Umbilical cord (tissue), 2 donors: ENCODE measurements around the gene ABHD12. TPM values are rescaled to one million over a fixed set of nuclear protein-coding genes. Genes with fewer than 3 reads are reported as not detected.
A peak's percentile ranks its signal among the peaks of the same experiment; 100 is the strongest.
"Not testable (repeated sequence)": the region's sequence is repeated elsewhere in the genome, so short reads cannot be mapped to it uniquely, and the experiment has no call there.

Experiments
- DNase-seq: peaks from one replicate; pipeline ENCODE4 v3.0.0-alpha.2; 2015; ENCODE audit warnings: low spot score
- total RNA-seq: library from RNA; depleted of rRNA; stranded (reverse); fragments of >200 nt; gene quantifications from one replicate; pipeline ENCODE4 v1.2.3, GENCODE V29; 2014; ENCODE audit warnings: low replicate concordance; ENCODE audit not compliant: insufficient read depth

ABHD12 gene
- 61.4 TPM for total RNA-seq

GRCh38 chr20:25390538-25391528 lies at the start of gene ABHD12:
Gene ABHD12 (minus strand): TSS chr20:25390835. CDS start chr20:25390703, 132 bp downstream.
- DNase-seq: peak; percentile 98

GRCh38 chr20:25439328-25439727 lies 48.7 kb upstream of the ABHD12 start:
- DNase-seq: no peak

GRCh38 chr20:25437153-25437581 lies 46.5 kb upstream of the ABHD12 start:
- DNase-seq: peak; percentile 9

GRCh38 chr20:25424536-25424935 lies 33.9 kb upstream of the ABHD12 start:
- DNase-seq: no peak

GRCh38 chr20:25422032-25422431 lies 31.4 kb upstream of the ABHD12 start:
- DNase-seq: no peak

DNA sequence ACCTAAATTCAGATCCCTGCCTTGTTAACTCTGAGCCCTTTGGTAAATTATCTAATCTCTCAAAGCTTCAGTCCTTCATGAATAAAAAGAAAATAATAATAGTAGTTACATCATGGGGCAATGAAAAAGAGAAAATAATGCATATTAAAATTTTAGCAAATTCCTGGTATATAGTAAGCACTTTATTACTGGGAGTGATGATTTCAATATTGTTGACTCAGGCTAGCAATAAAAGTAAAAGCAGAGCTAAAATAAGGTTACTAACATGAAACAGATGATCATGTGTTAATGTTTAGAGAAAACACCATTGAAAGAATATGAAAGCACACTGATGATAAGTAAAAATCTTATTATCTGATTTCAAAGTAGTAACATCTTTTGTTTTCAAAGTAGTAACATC lies 30.5 kb upstream of the ABHD12 start:
- DNase-seq: no peak

DNA sequence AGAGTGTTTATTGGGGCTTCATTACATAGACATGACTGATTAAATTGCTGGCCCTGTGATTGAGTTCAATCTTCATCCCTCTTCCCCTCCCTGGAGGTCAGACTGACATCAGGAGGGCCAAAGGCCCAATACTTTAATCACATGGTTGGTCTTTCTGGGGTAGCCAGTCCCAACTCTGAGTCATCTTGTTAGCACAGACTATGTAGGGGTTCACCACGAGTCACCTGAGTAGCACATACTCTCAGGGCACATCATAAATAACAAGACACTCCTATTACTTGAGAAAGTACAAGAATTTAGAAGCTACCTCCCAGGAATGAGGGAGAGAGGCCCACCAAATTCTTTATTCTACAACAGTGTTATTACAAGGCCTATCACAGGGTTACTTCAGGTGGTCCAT lies 28.1 kb upstream of the ABHD12 start:
- DNase-seq: no peak

DNA sequence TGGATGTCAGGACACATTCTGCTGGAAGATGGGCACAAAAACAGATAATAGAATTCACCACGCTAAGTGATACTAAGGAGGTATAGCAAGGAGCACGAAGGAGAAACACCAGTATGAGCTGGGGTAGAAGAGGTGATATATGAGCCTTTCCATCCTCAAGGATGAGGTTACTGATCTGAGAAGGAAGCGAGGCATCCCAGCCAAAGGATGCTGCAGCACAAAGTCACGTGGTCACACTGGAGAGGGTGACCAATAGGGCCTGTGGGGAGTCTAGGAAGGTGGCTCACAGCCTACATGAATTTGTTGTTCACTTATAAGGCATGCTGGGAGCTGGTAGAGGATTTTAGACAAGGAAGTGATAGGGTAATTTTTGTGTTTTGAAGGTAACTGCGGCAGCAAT lies 18.3 kb upstream of the ABHD12 start:
- no peak for DNase-seq

DNA sequence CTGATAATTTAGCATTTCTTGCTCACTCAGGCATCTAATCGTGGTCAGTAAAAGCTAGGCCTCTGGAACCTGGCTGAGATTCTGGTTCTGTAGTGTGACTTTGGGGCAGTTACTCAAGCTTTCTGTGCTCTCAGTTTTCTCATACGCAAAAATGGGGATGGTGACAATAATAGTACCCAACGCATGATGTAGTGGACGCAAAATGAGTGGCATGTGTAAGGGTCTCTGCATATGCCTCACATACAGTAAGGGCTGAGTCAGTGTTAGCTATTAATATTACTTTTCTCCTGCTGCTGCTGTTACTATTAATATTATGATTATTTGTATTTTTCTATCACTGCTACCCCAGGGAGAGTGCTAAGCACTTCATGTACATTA lies 17.5 kb upstream of the ABHD12 start:
- no peak for DNase-seq

GRCh38 chr20:25407311-25408169 lies 16.9 kb upstream of the ABHD12 start, which contains the start of gene GINS1:
Gene GINS1 (plus strand): TSS chr20:25407673. CDS start chr20:25407821, 148 bp downstream.
- peak; percentile 91 for DNase-seq

GRCh38 chr20:25402583-25402982 lies 11.9 kb upstream of the ABHD12 start:
- no peak for DNase-seq

DNA sequence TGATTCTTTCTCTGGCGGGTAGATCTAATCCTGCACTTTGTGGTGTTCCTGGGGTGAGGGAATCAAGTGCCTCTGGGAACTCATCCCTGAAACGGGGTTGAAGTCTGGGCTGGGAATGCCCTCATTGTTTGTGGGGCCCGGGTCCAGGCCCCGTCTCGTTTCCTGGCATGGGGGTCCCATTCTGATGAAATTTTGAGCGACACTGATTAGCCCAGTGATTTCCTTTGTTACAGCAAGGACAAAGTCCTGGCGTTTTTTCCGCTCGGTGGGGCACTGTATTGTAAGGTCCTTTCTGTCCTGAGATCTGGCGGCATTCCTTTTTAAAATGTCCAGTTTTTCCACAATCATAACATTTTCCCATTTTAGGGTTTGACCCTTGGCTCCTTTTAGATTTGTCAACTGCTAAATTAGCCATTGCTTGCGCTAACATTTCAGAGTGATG lies 9.7 kb upstream of the ABHD12 start:
- not testable (repeated sequence) for DNase-seq

- DNase-seq: peak; percentile 78
These were observed 8.4 kb upstream of the ABHD12 start for GRCh38 chr20:25399037-25399430.

DNA sequence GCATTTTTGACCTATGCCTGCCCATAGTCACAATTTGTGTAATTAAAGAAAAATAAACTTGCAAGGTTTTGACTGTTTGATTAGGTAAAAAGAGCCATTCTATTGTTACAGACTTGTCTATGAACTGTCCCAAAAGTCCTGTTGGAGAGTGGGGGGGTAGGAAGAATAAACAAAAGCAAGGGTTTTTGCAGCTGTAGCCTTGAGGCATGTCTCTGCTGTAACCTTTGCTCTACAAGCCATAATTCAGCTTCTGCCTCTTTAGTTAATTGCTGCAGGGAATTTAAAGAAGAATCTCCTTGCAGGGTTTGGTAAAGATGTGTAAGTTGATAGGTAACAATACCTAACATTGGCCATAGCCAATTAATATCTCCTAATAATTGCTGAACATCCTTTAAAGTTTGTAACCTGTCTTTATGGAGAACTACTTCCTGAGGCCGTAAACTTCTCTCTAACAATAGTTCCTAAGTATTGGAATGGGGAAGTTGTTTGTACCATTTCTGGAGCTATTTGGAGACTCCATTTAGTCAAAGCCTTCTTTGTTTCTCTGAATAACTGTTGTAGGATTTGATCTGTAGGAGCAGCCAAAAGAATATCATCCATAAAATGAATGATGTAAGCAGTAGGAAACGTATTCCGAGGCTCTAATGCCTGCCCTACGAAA lies 7.9 kb upstream of the ABHD12 start:
- DNase-seq: no peak

DNA sequence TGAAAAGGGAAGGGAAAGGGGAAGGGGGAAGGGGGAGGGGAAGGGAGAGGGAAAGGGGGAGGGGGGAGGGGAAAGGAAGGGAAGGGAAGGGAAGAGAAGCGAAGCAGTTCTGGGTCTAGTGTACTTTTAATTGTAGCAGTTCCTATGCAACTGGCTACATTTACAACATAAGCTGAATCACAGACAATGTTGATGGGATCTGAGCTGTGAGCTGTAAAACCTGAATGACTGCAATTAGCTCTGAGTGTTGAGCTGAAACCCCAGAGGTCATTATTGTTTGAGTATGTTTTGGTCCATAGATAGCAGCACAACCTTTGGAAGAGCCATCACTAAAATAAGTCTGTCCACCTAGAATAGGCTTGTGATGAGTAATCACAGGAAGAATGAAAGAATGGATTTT lies 7.2 kb upstream of the ABHD12 start:
- no peak for DNase-seq

GRCh38 chr20:25397096-25397495 lies 6.5 kb upstream of the ABHD12 start:
- no peak for DNase-seq

DNA sequence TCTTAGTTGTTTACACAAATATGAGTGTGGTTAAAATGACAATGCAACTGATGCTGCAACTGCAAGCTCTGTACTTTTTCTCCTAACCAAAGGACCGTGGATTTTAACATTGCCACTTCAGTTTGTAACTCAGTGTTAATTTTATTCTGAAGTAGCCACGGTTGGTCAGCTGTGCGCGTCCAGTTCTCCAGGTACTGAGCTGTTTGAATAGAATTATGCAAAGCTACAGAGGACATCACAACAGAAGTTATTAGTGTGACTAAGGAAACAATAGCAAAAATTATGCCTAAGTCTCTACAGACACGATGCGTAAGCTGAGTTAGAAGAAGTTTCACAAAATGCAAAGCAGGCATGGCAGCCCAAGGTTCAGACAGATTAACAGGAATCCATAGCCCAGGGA lies 4.4 kb upstream of the ABHD12 start:
- no peak for DNase-seq

- no peak for DNase-seq
These were observed 3.6 kb upstream of the ABHD12 start for GRCh38 chr20:25394276-25394675.

- peak; percentile 22 for DNase-seq
These were observed 637 bp downstream of the ABHD12 start for GRCh38 chr20:25389858-25390537.

DNA sequence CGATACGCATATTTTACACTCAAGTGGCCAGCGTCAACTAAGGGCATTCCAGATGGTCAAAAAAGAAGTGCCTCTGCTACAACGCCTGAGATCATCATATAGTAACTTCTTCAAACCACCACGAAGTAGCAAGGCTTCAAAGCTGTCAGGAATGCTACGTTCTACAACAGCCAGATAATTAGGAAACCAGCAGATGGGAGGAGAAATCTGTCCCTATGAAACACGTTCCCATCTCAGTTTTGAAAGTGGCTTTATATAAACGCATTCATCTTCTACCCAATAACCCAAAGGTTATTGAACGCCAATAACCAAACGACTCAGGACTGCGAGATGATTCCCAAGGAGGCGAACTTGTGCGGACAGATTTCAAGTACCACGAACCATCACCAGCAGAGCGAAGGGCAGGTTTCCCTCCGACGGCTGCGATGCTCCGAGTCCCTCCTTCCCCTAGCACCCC lies 1.2 kb downstream of the ABHD12 start:
- DNase-seq: peak; percentile 29
